ENCODE results near the gene SF3A1.

DNA sequence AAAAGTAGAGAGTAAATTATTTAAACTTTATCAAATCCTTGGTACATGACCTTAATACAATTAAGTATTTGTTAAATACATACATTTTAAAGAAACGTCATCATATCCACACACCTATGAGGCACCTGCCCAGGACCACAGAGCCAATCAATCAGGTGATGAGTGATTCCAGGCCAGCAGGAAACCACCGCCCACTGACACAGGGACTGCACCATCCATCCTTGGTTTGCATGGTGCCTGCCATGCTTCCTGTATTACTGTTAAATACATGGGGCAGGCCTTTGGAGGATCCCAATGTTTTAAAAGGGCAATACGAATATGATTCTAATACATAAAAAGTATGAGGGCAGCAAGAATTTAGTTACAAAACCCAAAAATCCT is 23.0 kb downstream of the SF3A1 start:
- TF ChIP-seq, protein P1, sequence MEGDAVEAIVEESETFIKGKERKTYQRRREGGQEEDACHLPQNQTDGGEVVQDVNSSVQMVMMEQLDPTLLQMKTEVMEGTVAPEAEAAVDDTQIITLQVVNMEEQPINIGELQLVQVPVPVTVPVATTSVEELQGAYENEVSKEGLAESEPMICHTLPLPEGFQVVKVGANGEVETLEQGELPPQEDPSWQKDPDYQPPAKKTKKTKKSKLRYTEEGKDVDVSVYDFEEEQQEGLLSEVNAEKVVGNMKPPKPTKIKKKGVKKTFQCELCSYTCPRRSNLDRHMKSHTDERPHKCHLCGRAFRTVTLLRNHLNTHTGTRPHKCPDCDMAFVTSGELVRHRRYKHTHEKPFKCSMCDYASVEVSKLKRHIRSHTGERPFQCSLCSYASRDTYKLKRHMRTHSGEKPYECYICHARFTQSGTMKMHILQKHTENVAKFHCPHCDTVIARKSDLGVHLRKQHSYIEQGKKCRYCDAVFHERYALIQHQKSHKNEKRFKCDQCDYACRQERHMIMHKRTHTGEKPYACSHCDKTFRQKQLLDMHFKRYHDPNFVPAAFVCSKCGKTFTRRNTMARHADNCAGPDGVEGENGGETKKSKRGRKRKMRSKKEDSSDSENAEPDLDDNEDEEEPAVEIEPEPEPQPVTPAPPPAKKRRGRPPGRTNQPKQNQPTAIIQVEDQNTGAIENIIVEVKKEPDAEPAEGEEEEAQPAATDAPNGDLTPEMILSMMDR (IDR thresholded peaks at IDR 0.05): no peak
- no peak for TF ChIP-seq POLR2A (IDR thresholded peaks at IDR 0.05)

Measured in esophagus squamous epithelium (tissue), 4 donors.